HG02943 (cell line): ENCODE measurements around the gene PRKG1.
"Not testable (repeated sequence)": the region's sequence is repeated elsewhere in the genome, so short reads cannot be mapped to it uniquely, and the experiment has no call there.

Experiments
- ATAC-seq: cut with Tn5 transposase; IDR thresholded peaks from one replicate; pipeline ENCODE4 v1.9.1; 2021; ENCODE audit warnings: mild to moderate bottlenecking, low read depth, moderate library complexity; ENCODE audit not compliant: unreplicated experiment

Gene PRKG1

DNA sequence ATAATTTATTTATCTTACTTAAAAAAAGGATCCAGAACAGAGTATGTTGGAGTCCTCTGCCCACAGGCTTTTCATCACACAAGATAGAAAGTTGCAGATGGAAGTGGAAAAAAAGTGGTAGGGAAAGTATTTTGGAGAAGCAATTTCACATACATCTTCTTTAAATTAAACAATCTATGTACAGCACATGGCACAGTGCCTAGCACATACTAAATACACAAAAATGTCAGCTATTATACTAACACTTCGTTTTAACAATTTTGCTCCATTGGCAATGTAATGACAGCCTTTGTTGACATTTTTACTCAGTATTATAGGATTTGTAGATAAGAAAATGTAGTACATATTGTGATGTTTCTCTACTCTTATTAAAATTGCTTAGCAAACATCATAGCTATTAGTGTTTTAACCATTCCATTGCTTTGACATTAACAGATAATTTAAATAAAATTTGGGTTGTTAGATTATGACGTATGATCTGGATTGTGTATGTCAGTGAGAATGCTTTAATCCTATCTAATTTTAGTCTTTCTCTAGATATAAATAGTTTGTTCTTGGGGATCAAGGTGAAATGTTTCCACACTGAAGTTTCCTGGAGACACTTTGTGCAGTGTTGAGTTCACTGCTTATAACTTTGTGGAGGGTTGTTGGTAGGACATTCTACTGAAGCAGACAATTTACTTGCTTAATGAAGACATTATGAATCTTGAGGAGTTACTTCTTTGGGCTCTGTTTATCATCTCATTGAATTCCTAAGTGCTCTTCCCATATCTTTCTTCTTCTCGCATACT lies 1037.0 kb downstream of the PRKG1 start:
- no peak for ATAC-seq

DNA sequence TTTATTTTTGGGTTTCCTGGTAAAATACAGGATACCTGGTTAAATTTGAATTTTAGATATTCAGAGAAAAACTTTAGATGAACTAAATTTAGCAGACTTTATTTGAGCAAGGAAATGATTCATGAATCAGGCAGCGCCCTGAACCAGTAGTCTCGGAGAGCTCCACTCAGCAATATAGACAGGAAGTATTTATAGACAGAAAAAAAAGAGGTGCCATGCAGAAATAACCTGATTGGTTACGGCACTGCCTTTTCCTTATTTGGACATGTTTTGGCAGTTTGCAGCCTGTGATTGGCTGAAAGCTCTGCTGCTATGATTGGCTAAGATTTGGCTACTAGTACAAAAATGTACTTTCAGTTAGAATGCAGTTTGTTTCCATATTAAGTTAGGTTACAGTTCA lies 1041.5 kb downstream of the PRKG1 start:
- ATAC-seq, result no peak

GRCh38 chr10:52119507-52119906 lies 1045.2 kb downstream of the PRKG1 start:
- no peak for ATAC-seq

DNA sequence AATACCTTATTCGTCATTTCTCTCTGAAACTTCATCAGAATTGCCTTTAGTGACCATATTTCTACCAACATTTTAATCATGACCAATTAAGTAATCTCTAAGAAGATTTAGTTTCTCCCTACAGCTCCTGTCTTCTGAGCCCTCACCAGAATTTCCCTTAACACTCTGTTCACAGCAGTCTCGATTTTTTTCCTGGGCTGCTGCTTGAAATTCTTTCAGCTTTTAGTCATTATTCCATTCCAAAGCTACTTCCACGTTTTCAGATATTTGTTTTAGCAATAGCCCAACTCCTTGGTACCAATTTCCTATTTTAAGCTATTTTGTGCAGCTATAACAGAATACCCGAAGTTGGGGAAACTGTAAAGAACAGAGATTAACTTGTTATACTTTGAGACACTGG lies 1047.4 kb downstream of the PRKG1 start:
- ATAC-seq, result no peak

- ATAC-seq, result no peak
These were observed 1053.9 kb downstream of the PRKG1 start for GRCh38 chr10:52128056-52128683.

DNA sequence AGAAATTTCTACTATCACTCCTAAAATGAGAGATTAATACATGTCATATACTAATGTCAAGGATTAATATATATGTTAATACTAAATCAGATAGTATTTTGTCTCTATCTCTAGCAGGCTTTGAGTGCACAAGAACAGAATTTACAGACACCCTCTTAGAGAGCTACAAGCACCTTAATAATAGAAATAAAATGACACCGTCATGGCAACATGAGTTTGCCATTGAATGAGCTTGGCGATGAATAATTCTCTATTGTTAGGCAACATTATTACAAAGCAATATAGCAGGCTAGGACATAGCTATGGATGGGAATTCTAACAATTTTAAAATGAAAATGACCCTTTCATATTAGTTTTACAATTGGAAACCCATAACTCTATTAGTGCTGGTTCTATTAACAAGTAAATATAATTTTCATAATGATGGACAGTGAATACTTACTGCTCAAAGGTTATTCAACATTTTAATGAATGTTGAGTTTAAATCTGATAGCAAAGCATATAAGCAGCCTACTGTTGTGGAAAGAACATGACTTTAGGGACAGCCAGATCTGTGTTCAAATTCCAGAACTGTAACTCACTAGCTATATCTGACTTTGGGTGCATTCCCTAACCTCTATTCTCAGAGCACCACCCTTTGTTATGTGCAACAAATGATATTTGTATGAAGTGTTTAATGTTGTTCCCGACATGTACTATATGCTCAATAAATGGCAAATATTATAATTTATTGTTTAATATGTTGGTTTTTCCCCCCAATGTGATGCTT lies 1055.3 kb downstream of the PRKG1 start:
- ATAC-seq, result no peak

DNA sequence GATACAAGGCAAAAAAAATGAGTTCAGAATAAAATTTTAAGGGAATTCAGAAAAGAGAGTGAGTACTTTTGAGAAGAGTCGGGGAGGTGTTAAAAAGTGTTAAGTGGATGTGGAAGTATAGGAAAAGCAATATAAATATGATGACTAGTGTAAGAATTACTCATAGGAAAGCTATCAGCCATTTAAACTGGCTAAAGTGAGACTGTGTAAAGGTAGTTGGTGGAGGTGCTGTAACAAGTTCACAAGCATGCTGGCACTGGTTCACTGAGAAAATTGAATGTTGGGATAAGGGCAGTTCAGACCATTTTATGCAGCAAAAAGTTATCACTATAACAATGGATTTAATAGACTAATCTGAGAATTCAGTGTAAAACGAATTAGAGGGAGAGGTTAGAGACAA lies 1060.8 kb downstream of the PRKG1 start:
- ATAC-seq, result no peak

DNA sequence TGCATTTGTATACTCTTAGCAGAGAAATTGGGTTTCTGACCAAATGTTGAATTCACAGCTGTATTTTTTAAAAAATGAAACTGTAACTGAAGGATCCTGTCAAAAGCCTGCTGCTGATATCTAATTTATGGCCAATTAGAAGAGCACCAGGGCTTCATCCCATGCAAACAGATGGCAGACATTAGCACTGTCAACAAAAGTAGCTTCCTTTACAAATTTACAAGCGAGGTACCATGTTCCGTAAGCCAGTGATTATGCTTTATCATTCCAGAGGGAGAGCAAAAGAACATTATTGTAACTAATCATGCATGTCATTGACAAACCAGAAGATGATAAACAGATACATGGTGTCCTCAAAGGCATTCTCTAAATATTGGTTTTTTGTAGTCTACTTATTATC lies 1062.6 kb downstream of the PRKG1 start:
- no peak for ATAC-seq

DNA sequence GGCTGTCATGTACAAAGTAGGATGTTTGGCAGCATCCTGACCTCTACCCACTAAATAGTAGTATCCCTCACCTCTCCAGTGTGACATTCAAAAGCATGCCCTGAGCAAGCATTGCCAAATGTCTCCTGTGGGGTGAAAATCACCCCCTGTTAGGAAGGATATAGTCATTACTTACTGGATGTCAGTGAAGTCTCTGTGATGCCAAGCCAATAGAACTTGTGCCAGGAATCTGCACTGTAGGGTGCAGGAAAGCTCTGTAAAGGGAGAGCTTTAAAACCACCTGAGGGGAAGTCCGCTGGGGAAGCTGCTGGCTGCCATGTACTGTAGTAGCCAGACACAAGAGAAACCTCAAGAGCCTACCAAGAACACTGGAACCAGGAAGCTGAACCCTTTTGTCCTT lies 1069.1 kb downstream of the PRKG1 start:
- ATAC-seq, result no peak

DNA sequence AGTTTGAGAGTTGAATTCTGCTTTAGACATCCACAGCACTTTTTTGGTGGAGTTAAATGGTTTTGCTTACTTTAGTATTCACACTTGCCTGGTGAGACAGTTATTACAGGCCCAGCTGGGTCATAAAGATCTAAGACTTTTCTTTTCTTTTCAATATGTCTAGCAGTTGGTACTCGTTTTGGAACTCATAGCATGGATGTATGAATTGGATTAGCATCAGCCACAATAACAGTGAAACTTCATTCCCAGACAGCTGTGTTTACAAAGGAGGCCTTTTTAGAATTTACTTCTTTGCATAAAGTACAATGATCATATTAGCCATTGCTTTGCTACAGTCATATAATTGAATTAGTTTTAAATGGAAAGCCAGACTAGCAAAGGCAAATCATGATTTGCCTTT lies 1071.3 kb downstream of the PRKG1 start:
- no peak for ATAC-seq

GRCh38 chr10:52146766-52147165 lies 1072.5 kb downstream of the PRKG1 start:
- ATAC-seq, result no peak

DNA sequence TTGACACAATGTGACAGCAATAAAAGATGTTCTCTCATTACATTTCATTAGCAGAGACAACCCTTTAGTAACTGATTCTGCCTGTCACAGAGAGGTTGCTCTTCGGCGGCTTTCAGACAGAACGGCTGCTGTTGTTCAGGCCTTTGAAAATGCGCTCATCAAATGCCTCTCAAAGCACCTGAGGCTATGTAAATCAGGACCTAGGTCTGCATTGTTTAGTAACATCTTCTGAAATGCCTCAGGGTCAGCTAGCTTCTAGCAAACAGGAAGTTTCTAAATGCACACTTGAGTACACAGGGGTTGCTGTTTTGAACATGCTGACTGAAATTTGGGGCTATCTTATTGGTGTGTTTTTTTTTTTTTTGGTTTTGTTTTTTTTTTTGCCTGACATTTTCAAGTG lies 1096.5 kb downstream of the PRKG1 start:
- ATAC-seq, result no peak

DNA sequence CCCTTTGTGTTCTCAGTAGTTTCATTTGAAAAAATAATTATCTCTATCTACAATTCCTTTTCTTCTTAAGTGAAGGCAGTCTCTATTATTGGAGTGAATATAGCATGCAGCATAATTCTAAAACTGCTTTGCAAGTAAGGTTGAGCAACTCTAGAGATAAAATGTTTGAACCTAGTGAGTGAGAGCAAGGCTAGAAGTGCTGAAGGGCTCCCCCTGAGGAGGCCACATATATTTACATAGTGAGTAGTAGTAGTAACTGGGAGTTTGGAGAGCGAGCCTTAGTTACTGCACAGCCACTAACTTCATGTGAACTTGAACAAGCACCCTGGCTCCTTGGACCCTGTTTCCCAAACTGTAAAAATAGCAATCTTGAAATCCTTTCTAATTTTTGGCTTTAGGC lies 1098.3 kb downstream of the PRKG1 start:
- no peak for ATAC-seq

GRCh38 chr10:52185256-52185655 lies 1111.0 kb downstream of the PRKG1 start:
- no peak for ATAC-seq

DNA sequence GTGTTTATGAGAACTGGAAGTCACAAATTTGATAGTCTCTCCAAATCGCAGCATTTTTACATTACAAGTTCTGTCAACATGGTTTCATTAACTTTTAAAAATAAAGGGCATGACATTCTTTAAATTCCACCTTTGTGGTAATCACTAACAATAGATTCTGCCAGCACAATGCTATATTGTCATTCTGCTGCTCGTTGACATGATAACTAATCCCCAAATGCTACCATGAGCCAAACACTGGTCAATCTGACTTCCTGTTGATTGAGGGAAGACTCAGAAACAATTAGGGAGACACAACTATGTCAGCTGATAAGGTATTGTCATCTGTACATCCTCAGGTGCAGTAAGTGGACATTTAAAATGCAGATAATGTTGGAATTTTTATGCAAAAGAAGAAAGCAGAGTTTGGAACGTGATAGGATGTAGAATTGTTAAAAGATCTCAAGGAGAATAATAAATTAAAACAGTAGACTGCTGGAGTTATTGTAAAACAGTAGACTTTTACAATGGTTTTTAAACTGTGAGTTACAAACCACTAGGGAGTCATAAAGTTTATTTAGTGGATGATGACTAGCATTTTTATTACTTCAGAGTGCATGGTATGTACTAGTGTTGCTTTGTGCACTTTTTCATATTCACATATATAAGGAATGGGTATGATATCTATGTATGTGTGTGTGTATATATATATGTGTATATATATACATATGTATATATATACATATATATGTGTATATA lies 1113.4 kb downstream of the PRKG1 start:
- no peak for ATAC-seq

DNA sequence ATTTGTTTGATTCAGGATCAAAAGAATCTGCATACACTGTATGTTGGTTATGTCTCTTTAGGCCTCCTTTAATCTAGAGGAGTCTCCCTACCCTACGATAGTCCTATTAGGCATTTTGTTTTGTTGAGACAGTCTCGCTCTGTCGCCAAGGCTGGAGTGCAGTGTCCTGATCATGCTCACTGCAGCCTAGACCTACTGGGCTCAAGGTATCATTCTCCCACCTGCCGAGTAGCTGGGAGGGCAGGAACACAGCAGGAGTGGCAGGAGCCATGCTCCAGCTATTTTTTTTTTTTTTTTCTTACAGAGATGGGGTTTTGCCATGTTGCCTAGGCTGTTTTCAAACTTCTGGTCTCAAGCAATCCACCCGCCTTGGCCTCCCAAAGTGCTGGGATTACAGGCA lies 1116.8 kb downstream of the PRKG1 start:
- ATAC-seq, result no peak

- ATAC-seq, result no peak
These were observed 1119.9 kb downstream of the PRKG1 start for GRCh38 chr10:52194191-52194590.

DNA sequence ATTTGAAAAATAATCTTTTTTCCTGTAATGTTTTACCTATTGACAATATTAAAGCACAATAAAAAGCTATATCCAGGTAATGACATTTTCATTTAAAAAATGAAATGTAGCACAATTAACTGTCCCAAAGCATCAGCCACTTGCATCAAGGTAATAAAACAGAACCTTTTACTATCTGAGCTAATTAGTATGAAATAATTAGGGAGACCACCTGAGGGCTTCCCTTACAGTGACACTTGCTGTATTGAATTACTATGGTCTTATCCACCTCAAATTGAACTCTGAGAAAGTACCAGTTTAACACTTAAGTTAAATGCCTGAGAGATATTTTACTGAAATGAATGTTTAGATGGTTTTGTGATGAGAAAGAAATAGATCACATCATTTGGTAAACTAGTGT lies 1120.4 kb downstream of the PRKG1 start:
- no peak for ATAC-seq

- ATAC-seq, result no peak
These were observed 1122.8 kb downstream of the PRKG1 start for GRCh38 chr10:52197098-52197497.

DNA sequence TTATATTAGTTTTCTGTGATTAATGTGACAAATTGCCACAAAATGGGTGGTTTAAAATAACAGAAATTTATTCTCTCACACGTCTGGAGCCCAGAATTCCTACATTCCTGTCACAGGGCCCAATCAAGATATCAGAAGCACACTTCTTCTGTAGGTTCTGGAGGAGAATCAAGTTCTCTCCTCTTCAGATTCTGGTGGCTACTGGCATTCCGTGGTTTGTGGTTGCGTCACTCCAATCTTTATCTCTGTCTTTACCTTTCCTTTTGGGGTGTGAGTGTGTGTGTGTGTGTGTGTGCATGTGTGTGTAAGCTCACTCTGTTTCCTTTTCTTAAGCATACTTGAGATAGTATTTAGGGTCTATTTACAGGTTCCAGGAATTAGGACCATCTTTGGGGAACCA lies 1124.3 kb downstream of the PRKG1 start:
- ATAC-seq, result no peak

- ATAC-seq, result not testable (repeated sequence)
These were observed 1130.6 kb downstream of the PRKG1 start for GRCh38 chr10:52204906-52205305.
